OCI-LY1 (cell line): ENCODE measurements around the gene EMC10.

Source experiments
- CTCF ChIP-seq: fragments of 200-600 bp; sonication (generic), shearing (Covaris generic); IDR thresholded peaks from 2 replicates; pipeline ENCODE4 v1.5.1; 2017; ENCODE audit warnings: mild to moderate bottlenecking, antibody characterized with exemption, low read length, moderate library complexity, mixed read lengths
- EZH2 ChIP-seq: fragments of 200-600 bp; sonication (generic), shearing (Covaris generic); IDR thresholded peaks from 2 replicates; pipeline ENCODE4 v1.8.0; 2017; ENCODE audit warnings: borderline replicate concordance, mixed run types, mild to moderate bottlenecking, antibody characterized with exemption, low read length, moderate library complexity, mixed read lengths

DNA sequence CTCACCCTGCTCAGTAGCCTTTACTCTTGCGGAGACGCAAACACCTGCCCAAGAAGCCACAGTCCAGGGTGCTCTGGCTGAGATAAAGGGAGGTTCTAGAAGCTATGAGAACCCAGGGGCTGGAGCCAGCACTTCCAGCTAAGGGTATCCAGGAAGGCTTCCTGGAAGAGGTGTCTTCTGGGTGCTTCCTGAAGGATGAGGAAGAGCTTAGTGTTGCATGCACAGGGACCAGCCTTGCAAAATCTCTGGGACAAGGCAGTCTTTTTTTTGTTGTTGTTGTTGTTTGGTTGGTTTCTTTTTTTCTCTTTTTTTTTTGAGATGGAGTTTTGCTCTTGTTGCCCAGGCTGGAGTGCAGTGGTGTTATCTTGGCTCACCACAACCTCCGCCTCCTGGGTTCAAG is 23.1 kb upstream of the EMC10 start:
- TF ChIP-seq CTCF (no peak), EZH2 (no peak)
